GM18873 (cell line): Measurements from ENCODE around the gene ANKS4B.
A peak's percentile ranks its signal among the peaks of the same experiment; 100 is the strongest.
"Not testable (repeated sequence)": the region's sequence is repeated elsewhere in the genome, so short reads cannot be mapped to it uniquely, and the experiment has no call there.

ENCODE experiments used
- ATAC-seq: cut with Tn5 transposase; IDR thresholded peaks from one replicate; pipeline ENCODE4 v1.9.1; 2021; ENCODE audit warnings: mild to moderate bottlenecking, moderate library complexity, moderate number of reproducible peaks; ENCODE audit not compliant: unreplicated experiment, low FRiP score

ANKS4B gene

DNA sequence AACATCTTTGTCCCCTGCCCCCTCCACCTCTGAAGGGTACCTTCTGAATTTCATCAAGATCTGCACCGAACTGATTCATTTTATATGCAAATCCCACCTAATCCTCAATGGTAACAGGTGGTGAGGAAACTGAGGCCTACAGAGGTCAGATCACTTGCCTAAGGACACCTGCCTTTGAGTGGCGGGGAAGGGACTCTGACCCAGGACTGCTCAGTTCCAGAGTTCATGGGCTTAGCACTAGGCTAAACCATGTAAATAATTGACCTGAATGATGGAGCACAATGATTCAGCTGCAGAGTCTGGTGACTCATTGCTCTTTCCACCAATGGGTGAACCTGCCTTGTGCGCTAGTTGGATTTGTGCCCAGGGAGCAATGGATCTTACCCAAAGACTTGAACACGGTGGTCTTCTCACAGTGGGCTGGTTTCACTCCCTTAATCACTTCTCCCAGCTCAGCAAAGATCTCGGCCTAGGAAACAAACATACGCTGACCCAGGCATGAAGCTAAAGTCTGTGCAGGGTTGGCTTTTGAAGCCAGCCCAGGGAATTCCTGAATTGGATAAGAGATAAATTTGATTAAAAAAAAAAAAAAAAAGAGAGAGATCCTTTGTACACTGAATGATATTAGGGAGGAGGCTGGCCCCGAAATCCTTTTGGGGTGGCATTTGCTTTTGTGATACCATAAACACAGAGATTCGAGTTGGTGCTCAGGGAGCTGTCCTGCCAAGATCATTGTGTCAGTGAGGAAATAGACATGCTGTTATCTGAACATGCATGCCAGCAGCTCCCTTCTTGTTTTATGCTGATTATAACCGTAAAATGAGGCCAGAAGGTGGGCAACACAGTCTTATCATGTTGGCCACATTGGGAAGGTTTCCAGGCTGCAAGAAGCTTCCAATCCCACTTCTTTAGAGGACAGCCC is 27.6 kb downstream of the ANKS4B start:
- ATAC-seq: no peak

GRCh38 chr16:21262779-21263639 is 29.5 kb downstream of the ANKS4B start:
- ATAC-seq: no peak

DNA sequence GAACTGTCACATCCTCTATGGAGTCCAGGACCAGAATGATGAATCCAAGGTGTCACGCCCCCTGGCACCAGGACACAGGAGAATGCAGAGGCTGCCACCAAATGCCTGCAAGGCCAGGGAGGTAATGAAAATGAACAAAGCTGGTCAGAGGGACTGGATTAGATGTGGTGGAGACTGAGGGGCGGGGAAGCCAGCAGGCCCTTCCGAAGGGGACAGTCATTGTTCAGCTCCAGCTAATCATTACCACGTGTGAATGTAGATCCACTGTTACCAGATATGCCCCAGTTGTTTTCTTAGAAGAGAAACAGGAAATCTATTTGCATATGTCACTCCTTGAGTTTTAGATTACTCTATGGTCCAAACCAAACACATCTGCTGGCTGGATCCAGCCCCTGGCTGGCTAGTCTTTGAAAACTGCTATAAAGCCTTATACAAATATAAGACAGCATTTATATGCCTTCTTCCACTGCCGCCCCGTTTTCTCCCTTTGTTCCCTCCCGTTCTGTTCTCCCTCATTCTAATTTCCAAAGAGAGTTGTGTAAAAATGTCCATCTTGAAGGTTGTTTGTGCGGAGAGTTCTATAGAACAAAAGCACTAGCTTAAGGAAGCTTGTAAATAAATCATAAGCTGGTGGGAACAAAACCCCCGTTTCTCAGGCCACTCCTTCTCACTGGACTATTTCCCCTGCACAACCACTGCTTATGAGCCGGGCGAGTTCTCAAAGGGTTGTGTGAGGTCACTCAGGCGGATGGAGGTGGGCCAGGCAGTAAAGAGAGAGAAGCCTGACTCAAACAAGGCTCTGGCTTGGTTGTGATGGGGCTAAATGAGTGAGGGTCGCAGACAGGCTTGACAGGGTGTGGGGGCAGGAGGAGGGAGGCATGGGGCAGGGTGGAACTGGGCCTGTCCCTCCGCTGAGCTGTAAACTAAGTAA is 30.4 kb downstream of the ANKS4B start:
- peak; percentile 81 for ATAC-seq

- no peak for ATAC-seq
Observed at GRCh38 chr16:21264571-21265036, 31.1 kb downstream of the ANKS4B start.

DNA sequence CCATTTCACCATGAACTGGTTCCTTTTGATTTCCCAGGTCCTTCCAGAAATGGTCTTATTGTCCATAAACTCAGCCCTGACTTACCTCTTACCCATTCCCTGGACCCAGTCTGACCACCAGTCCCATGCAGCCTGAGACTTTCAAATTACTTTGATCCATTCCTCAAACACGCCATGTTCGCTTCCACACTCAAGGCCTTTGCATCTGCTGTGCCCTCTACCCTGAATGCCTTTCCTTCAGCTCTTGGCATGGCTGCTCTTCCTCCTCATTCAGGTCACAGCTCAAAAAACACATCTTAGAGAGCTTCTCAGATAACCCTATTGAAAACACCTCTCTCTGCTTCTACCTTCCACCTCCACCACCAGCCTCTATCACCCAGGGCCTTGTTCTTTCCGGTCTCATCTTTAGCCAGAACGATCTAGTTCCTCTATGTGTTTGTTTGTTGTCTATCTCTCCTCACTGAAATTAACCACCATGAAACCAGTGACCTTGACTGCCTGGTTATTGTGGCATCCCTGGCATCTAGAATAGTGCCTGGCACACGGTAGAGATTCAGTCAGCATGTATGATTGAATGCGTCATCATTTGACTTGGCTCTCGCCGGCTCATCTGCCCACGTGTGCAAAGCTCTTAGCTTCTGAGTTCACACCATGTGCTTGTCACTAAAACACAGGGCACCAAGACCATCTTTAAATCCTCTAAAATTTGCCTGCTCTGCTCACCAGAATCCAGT is 31.8 kb downstream of the ANKS4B start:
- ATAC-seq: no peak

GRCh38 chr16:21267298-21267697 is 33.8 kb downstream of the ANKS4B start:
- no peak for ATAC-seq

DNA sequence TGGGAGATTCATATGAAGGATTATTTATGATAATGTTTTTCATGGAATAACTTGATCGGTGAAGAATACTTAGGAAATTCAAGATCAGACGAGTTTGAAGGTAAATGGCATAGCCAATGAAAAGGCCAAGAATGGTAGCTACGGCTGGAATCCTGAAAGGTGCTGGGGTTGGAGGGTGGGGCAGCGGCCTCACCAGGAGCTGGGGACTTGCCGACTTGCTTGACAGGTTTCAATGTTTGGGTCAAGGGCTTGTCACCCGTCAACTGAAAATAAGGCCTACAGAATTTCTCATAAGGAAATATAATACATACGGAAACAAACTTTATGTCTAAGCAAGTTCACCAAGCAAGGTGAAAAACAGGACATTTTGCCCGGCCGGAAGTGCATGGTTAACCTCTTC is 34.7 kb downstream of the ANKS4B start:
- ATAC-seq: no peak

DNA sequence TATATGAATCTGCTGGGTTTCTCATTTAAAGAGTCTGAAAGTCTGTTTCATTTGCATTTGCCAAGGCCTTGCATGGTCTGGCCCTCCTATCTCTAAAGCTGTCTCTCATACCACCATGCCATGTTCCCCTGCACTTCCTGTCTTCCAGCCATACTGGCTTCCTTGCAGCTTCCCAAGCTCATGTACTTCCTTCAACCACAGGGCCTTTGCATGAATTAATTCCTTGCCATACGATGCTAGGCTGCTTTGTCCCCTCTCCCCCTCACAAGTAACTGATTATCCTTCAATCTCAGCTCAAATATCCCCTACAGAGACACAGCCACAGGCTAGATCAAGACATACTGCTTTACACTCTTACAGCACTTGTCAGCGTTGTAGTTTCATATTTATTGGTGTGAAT is 38.8 kb downstream of the ANKS4B start:
- ATAC-seq: no peak

- ATAC-seq: not testable (repeated sequence)
Observed at GRCh38 chr16:21272763-21273162, 39.3 kb downstream of the ANKS4B start.

GRCh38 chr16:21274172-21274726 is 40.8 kb downstream of the ANKS4B start:
- no peak for ATAC-seq

GRCh38 chr16:21275529-21275928 is 42.0 kb downstream of the ANKS4B start:
- no peak for ATAC-seq

DNA sequence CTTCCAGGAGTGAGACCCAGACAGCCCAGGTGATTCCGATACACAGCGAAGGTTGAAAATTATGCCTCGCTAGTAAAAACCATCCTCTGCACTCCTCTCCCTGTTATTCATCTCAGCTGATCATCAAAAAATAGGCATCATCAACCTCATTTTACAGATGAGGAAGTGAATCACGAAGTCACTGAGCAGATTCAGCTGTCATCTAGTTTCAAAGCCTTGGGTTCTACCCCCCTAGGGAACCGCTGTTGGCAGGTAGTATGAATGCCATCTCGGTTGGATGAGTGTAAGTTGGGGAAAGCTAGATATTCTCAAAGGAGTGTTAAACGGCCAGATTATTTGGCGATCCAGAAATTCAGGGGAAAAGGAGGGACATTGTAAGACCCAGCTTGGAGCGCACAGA is 42.6 kb downstream of the ANKS4B start:
- ATAC-seq: no peak

DNA sequence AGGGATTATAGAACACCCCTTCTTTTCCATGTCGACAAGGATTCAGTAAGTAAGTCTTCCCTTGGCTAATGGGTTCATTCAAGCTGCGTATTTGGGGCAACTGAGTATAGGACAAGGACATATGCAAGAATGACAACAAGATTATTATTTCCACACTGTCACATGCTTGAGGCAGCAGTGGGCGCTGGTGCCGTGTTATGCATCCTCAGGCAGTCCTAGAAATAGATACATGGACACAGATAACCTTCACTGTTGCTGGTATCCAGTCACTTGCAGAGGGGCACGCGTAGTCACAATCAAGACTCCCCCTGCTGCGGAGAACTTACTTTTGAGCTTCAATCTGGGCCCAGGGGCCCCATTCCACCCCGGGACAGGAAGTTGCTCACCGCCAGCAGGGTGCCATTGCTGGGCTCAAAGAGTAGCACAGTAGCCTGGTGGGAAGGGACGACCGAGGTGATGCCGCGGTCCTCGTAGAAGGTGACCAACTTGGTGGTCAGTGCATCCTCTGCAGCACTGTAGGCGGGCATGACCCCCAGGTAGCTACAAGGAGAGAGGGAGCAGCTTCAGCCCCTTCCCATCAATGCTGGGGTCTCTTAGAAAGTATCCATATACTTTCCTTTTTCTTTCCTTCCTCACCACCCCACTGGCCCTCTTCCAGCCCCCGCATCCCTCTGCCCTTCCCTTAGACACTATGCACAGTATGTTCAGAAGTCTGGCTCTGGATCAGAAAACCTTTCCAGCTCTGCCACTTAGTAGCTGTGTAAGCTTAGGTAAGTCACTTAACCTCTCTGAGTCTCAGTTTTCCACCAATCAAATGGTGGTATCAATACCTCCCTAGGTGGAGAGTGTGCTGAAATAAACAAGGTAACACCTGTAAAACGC is 43.8 kb downstream of the ANKS4B start:
- ATAC-seq: no peak

DNA sequence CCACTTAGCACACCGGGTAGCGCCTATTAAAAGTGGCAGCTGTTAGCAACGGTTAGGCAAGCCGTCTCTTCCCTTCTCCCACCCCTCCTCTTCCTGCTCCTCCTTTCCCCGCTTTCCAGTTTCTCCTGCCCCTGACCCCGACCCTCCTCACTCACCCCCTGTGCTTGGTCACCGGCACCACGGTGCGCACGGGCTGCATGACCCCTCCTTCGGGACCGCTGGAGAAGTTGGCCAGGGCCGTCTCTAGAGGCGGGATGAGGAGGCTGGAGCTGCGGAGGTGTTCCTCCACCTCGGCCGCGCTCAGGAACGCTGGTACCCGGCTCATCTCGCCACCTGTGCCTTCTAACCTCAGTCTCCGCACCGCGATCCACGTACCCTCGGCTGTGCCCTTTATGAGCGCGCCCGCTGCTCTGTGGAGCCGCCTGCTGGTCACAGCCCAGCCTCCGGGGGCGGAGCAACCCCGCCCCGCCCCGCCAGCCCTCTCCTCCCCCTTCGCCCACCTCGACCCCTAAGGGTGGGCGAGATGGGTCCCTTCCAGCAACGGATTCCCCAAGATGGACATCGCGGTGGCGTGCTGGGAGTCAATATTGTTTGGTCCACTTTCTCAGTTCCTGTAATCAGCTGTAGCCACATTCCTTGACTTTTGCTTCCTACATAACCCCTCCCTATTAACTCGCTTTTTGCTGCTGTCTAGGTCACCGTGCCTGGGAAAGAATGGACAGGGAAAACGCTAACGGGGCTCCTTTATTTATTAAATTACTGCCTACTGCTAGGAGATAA is 44.6 kb downstream of the ANKS4B start, which contains the start of gene CRYM:
TSS of gene CRYM (minus strand) at position 364 of the 780 bp plus-strand sequence. CDS start at position 325, 39 bp downstream.
- ATAC-seq: no peak

GRCh38 chr16:21279501-21279900 is 46.0 kb downstream of the ANKS4B start:
- no peak for ATAC-seq

DNA sequence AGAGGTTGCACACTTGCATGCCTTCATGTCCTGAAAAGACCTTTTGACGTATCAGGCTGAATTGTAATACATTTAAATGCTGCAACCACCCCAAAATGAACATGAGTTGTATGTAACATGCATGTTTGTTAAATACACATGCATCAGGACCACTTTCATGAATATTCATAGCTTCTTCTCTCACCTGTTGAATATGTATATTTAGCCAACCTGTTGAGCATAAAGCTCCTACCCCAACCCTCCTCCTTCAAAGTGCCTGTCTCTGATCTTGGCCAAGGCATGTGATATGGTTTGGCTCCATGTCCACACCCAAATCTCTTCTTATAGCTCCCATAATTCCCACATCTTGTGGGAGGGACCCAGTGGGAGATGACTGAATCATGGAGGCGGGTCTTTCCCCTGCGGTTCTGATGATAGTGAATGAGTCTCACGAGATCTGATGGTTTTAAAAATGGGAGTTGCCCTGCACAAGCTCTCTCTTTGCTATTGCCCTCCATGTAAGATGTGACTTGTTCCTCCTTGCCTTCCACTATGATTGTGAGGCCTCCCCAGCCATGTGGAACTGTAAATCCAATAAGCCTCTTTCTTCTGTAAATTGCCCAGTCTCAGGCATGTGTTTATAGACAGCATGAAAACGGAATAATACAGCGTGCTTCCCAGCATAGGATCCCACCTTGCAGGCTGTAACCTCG is 48.3 kb downstream of the ANKS4B start:
- no peak for ATAC-seq
